SK-N-SH treated with all-trans-retinoic acid at 6 μM for 48 hours (cell line): ENCODE measurements around the gene RBFA.

Source experiments
- ATAC-seq: fragments of 200-7000 bp; cut with Tn5 transposase; 3 replicates; pipeline ENCODE4 v1.9.1; 2020; ENCODE audit warnings: mild to moderate bottlenecking, moderate library complexity
- ARNTL ChIP-seq: fragments of 450-650 bp; formaldehyde crosslinking; IDR thresholded peaks from 2 replicates; pipeline ENCODE4 v1.5.0; 2020; ENCODE audit warnings: low read depth, mild to moderate bottlenecking, moderate library complexity, borderline replicate concordance
- BACH2 ChIP-seq: fragments of 250-450 bp; sonication (Bioruptor Pico); IDR thresholded peaks from 2 replicates; pipeline ENCODE4 v1.9.0; 2021; ENCODE audit warnings: mild to moderate bottlenecking, borderline replicate concordance
- CSDC2 ChIP-seq: fragments of 250-450 bp; sonication (Bioruptor Pico); IDR thresholded peaks from 2 replicates; pipeline ENCODE4 v1.5.0; 2020; ENCODE audit warnings: mild to moderate bottlenecking, moderate library complexity
- ESRRG ChIP-seq: fragments of 250-450 bp; sonication (Bioruptor Pico); IDR thresholded peaks from 2 replicates; pipeline ENCODE4 v1.6.1; 2021; ENCODE audit warnings: mild to moderate bottlenecking
- GLIS3 ChIP-seq: fragments of 250-450 bp; sonication (Bioruptor Pico); IDR thresholded peaks from 2 replicates; pipeline ENCODE4 v1.5.0; 2020; ENCODE audit warnings: mild to moderate bottlenecking, moderate library complexity
- ISL1 ChIP-seq: fragments of 250-450 bp; sonication (Bioruptor Pico); IDR thresholded peaks from 2 replicates; pipeline ENCODE4 v2.1.2; 2022; ENCODE audit warnings: mild to moderate bottlenecking, moderate library complexity
- OSR1 ChIP-seq: fragments of 250-450 bp; sonication (Bioruptor Pico); IDR thresholded peaks from 2 replicates; pipeline ENCODE4 v1.8.0; 2022; ENCODE audit warnings: moderate library complexity, mild to moderate bottlenecking, inconsistent platforms
- RARB ChIP-seq: fragments of 250-450 bp; sonication (Bioruptor Pico); IDR thresholded peaks from 2 replicates; pipeline ENCODE4 v1.8.0; 2021; ENCODE audit warnings: mild to moderate bottlenecking, moderate library complexity
- SNAI2 ChIP-seq: fragments of 250-450 bp; sonication (Bioruptor Pico); IDR thresholded peaks from 2 replicates; pipeline ENCODE4 v1.5.0; 2020; ENCODE audit warnings: mild to moderate bottlenecking, moderate library complexity
- TCF4 ChIP-seq: fragments of 250-450 bp; sonication (Bioruptor Pico); IDR thresholded peaks from 2 replicates; pipeline ENCODE4 v1.8.0; 2021; ENCODE audit warnings: mild to moderate bottlenecking, moderate library complexity, borderline replicate concordance
- TOX ChIP-seq: fragments of 250-450 bp; sonication (Bioruptor Pico); IDR thresholded peaks from 2 replicates; pipeline ENCODE4 v1.8.0; 2021; ENCODE audit warnings: mild to moderate bottlenecking, moderate library complexity, borderline replicate concordance
- ZC3H10 ChIP-seq: fragments of 250-450 bp; sonication (Bioruptor Pico); IDR thresholded peaks from 2 replicates; pipeline ENCODE4 v1.5.1; 2021; ENCODE audit warnings: mild to moderate bottlenecking, moderate library complexity
- ZFP3 ChIP-seq: fragments of 250-450 bp; sonication (Bioruptor Pico); IDR thresholded peaks from 2 replicates; pipeline ENCODE4 v1.5.0; 2020; ENCODE audit warnings: mild to moderate bottlenecking, moderate library complexity
- ZFP30 ChIP-seq: fragments of 450-650 bp; formaldehyde crosslinking; IDR thresholded peaks from 2 replicates; pipeline ENCODE4 v1.5.0; 2022; ENCODE audit warnings: mild to moderate bottlenecking, moderate library complexity
- ZNF565 ChIP-seq: fragments of 450-650 bp; formaldehyde crosslinking; conservative IDR thresholded peaks from 2 replicates; pipeline ENCODE4 v1.5.0; 2020; ENCODE audit warnings: low read depth, mild to moderate bottlenecking, moderate library complexity
- ZNF70 ChIP-seq: fragments of 450-650 bp; formaldehyde crosslinking; IDR thresholded peaks from 2 replicates; pipeline ENCODE4 v1.5.0; 2020; ENCODE audit warnings: mild to moderate bottlenecking, moderate library complexity
- ZNF8 ChIP-seq: fragments of 450-650 bp; formaldehyde crosslinking; IDR thresholded peaks from 2 replicates; pipeline ENCODE4 v1.5.0; 2020; ENCODE audit warnings: mild to moderate bottlenecking, moderate library complexity
- TF ChIP-seq, protein P1 (sequence below): fragments of 250-450 bp; sonication (Bioruptor Pico); IDR thresholded peaks from 2 replicates; pipeline ENCODE4 v1.8.0; 2020; ENCODE audit warnings: mild to moderate bottlenecking, moderate library complexity, borderline replicate concordance
- TF ChIP-seq, protein P2 (sequence below): fragments of 250-450 bp; sonication (Bioruptor Pico); IDR thresholded peaks from 2 replicates; pipeline ENCODE4 v1.8.0; 2021; ENCODE audit warnings: low read depth, mild to moderate bottlenecking, moderate library complexity, borderline replicate concordance
- TF ChIP-seq, protein P3 (sequence below): fragments of 250-450 bp; sonication (Bioruptor Pico); IDR thresholded peaks from 2 replicates; pipeline ENCODE4 v1.5.1; 2021; ENCODE audit warnings: mild to moderate bottlenecking, moderate library complexity
- TF ChIP-seq, protein P4 (sequence below): fragments of 250-450 bp; sonication (Bioruptor Pico); IDR thresholded peaks from 2 replicates; pipeline ENCODE4 v1.5.0; 2020; ENCODE audit warnings: mild to moderate bottlenecking, moderate library complexity

Gene RBFA

DNA sequence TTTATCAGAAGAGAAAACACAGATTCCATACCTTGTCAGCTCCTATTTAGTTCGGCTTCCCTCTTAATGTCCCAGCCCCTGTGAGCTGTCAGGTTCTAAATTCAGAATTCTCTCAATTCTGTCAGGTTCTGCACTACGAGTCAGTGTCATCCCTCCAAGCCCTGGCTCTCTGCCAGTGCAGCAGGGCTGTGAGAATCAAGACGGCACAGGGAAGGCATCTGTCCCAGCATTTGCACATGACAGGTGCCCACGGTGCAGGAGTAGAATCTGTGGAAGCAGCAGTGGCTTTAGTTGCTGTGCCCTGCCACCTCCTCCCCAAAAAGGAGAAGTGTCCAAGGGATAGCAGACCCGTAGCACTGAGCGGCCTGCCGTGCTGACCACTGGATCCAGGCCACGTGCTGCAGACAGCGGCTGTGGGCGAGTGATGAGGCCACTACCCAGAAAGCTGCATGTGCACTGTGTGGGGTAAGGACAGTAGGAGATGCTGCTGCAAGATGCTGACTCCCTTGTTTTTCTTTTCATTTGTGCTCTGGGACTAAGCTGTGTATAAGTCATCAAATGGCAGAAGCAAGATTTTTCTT, 12.8 kb downstream of the RBFA start:
- TF ChIP-seq BACH2 (CRISPR knock-in tag) (no peak), ESRRG (CRISPR knock-in tag) (no peak), RARB (CRISPR knock-in tag) (no peak), OSR1 (CRISPR knock-in tag) (no peak), ZNF565 (no peak), ZFP30 (no peak), ZFP3 (CRISPR knock-in tag) (no peak), ISL1 (CRISPR knock-in tag) (no peak)
- TF ChIP-seq, protein P1, sequence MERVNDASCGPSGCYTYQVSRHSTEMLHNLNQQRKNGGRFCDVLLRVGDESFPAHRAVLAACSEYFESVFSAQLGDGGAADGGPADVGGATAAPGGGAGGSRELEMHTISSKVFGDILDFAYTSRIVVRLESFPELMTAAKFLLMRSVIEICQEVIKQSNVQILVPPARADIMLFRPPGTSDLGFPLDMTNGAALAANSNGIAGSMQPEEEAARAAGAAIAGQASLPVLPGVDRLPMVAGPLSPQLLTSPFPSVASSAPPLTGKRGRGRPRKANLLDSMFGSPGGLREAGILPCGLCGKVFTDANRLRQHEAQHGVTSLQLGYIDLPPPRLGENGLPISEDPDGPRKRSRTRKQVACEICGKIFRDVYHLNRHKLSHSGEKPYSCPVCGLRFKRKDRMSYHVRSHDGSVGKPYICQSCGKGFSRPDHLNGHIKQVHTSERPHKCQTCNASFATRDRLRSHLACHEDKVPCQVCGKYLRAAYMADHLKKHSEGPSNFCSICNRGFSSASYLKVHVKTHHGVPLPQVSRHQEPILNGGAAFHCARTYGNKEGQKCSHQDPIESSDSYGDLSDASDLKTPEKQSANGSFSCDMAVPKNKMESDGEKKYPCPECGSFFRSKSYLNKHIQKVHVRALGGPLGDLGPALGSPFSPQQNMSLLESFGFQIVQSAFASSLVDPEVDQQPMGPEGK (CRISPR knock-in tag): no peak
- no peak for ATAC-seq

DNA sequence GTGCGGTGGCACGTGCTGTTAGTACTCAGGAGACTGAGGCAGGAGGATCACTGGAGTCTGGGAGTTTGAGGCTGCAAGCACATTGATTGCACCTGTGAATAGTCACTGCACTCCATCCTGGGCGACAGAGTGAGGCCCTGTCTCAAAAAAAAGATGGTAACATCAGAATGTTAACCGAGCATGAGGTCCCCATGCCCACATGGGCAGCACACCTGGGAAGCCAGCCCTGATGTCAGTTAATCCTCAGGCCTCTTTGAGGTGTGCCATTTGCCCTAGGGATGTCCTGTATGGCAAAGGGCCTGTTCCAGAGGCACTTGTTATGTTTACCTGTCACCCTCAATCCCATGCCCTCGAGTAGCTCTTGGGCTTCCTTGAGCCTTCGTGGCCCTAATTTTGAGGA, 16.6 kb downstream of the RBFA start:
- ATAC-seq: no peak
- TF ChIP-seq ZNF70 (no peak), ZFP30 (no peak), ARNTL (CRISPR knock-in tag) (no peak), ZNF565 (no peak), RARB (CRISPR knock-in tag) (no peak), TOX (no peak), ISL1 (CRISPR knock-in tag) (no peak)
- TF ChIP-seq, protein P2, sequence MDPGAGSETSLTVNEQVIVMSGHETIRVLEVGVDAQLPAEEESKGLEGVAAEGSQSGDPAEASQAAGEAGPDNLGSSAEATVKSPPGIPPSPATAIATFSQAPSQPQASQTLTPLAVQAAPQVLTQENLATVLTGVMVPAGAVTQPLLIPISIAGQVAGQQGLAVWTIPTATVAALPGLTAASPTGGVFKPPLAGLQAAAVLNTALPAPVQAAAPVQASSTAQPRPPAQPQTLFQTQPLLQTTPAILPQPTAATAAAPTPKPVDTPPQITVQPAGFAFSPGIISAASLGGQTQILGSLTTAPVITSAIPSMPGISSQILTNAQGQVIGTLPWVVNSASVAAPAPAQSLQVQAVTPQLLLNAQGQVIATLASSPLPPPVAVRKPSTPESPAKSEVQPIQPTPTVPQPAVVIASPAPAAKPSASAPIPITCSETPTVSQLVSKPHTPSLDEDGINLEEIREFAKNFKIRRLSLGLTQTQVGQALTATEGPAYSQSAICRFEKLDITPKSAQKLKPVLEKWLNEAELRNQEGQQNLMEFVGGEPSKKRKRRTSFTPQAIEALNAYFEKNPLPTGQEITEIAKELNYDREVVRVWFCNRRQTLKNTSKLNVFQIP (CRISPR knock-in tag): no peak

DNA sequence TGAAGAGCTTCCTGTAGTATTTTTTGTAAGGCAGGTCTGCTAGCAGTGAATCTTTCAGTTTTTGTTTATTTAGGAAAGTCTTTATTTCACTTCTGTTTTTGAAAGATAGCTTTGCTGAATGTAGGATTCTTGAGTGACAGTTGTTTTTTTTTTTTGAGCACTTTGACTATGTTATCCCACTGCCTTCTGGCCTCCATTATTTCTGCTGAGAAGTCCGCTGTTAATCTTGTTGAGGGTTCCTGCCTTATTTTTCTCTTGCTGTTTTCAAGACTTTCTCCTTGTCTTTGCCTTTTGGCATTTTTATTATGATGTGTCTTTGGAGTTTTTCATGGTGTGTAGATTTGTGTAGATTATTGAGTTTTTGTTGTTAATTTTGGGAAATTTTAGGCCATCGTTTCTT, 21.9 kb downstream of the RBFA start:
- ATAC-seq: no peak
- no peak for TF ChIP-seq ZFP30
- TF ChIP-seq, protein P1 (CRISPR knock-in tag): no peak
- TF ChIP-seq, protein P2 (CRISPR knock-in tag): no peak
- TF ChIP-seq CSDC2 (CRISPR knock-in tag): no peak
- TF ChIP-seq ESRRG (CRISPR knock-in tag): no peak
- TF ChIP-seq RARB (CRISPR knock-in tag): no peak
- TF ChIP-seq ARNTL (CRISPR knock-in tag): no peak
- no peak for TF ChIP-seq ZFP3 (CRISPR knock-in tag)
- TF ChIP-seq ZNF70: no peak
- no peak for TF ChIP-seq BACH2 (CRISPR knock-in tag)
- no peak for TF ChIP-seq GLIS3
- no peak for TF ChIP-seq ZNF565
- no peak for TF ChIP-seq ZNF8 (CRISPR knock-in tag)
- no peak for TF ChIP-seq ZC3H10 (CRISPR knock-in tag)
- no peak for TF ChIP-seq TCF4 (CRISPR knock-in tag)

DNA sequence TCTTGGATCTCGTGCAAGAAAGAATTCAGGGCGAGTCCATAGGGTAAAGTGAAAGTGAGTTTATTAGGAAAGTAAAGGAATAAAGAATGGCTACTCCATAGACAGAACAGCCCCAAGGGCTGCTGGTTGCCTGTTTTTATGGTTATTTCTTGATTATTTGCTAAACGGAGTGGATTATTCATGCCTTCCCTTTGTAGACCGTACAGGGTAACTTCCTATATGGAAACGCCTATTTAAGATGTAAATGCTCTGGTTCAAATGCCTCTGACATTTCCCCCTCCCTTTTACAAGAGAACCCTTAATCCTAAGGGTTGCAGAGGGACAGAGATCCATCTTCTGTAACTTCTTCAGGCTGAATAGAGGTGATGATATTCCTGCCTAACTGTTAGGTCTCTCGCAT, 25.7 kb downstream of the RBFA start:
- TF ChIP-seq ZNF565: no peak
- TF ChIP-seq ARNTL (CRISPR knock-in tag): no peak
- TF ChIP-seq TCF4 (CRISPR knock-in tag): no peak
- no peak for TF ChIP-seq SNAI2
- TF ChIP-seq ESRRG (CRISPR knock-in tag): no peak
- TF ChIP-seq, protein P3, sequence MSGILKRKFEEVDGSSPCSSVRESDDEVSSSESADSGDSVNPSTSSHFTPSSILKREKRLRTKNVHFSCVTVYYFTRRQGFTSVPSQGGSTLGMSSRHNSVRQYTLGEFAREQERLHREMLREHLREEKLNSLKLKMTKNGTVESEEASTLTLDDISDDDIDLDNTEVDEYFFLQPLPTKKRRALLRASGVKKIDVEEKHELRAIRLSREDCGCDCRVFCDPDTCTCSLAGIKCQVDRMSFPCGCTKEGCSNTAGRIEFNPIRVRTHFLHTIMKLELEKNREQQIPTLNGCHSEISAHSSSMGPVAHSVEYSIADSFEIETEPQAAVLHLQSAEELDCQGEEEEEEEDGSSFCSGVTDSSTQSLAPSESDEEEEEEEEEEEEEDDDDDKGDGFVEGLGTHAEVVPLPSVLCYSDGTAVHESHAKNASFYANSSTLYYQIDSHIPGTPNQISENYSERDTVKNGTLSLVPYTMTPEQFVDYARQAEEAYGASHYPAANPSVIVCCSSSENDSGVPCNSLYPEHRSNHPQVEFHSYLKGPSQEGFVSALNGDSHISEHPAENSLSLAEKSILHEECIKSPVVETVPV: no peak
- no peak for TF ChIP-seq ZFP3 (CRISPR knock-in tag)
- no peak for TF ChIP-seq ZNF70
- no peak for TF ChIP-seq ZNF8 (CRISPR knock-in tag)
- no peak for TF ChIP-seq RARB (CRISPR knock-in tag)
- TF ChIP-seq CSDC2 (CRISPR knock-in tag): no peak
- TF ChIP-seq, protein P4, sequence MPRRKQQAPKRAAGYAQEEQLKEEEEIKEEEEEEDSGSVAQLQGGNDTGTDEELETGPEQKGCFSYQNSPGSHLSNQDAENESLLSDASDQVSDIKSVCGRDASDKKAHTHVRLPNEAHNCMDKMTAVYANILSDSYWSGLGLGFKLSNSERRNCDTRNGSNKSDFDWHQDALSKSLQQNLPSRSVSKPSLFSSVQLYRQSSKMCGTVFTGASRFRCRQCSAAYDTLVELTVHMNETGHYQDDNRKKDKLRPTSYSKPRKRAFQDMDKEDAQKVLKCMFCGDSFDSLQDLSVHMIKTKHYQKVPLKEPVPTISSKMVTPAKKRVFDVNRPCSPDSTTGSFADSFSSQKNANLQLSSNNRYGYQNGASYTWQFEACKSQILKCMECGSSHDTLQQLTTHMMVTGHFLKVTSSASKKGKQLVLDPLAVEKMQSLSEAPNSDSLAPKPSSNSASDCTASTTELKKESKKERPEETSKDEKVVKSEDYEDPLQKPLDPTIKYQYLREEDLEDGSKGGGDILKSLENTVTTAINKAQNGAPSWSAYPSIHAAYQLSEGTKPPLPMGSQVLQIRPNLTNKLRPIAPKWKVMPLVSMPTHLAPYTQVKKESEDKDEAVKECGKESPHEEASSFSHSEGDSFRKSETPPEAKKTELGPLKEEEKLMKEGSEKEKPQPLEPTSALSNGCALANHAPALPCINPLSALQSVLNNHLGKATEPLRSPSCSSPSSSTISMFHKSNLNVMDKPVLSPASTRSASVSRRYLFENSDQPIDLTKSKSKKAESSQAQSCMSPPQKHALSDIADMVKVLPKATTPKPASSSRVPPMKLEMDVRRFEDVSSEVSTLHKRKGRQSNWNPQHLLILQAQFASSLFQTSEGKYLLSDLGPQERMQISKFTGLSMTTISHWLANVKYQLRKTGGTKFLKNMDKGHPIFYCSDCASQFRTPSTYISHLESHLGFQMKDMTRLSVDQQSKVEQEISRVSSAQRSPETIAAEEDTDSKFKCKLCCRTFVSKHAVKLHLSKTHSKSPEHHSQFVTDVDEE (CRISPR knock-in tag): no peak
- no peak for TF ChIP-seq ZFP30
- ATAC-seq: no peak
